ENCODE measurements around the gene SGSH.

GRCh38 chr17:80219013-80219762 lies 945 bp downstream of the SGSH start:
- TF ChIP-seq EZH2 (IDR thresholded peaks at IDR 0.05; ENCODE audit: insufficient read depth, poor library complexity, severe bottlenecking) (no peak), EZH2phosphoT487 (IDR thresholded peaks at IDR 0.05; ENCODE audit: insufficient read depth, low read depth) (no peak)

Measured in GM23248 (cell line).